Measurements from ENCODE around the gene REG4. TPM values are rescaled to one million over a fixed set of nuclear protein-coding genes. Genes with fewer than 3 reads are reported as not detected.

REG4 gene
- total RNA-seq, 1 donor from 2014 or later: 0.40 TPM

- Mint-ChIP-seq H3K4me1 (no peaks in the 10 kb centered on the region), H3K4me3 (no peak overlapping the region), H3K27ac (no peak overlapping the region), H3K36me3 (ENCODE audit: low read depth) (no peaks in the 10 kb centered on the region), H3K9me3 (no peaks in the 10 kb centered on the region), H3K27me3 (peaks cover 49% of the 10 kb centered on the region)
- intact Hi-C loops (cut with micrococcal nuclease): no loop called here
- no peak for DNase-seq
These were observed 11.1 kb upstream of the REG4 start for GRCh38 chr1:119822406-119822805.

- H3K4me1 Mint-ChIP-seq: no peaks in the 10 kb centered on the region
- no peaks in the 10 kb centered on the region for H3K36me3 Mint-ChIP-seq (ENCODE audit: low read depth)
- H3K9me3 Mint-ChIP-seq: no peaks in the 10 kb centered on the region
- DNase-seq: no peak
- H3K27me3 Mint-ChIP-seq: peaks cover 52% of the 10 kb centered on the region
- intact Hi-C loops (cut with micrococcal nuclease): no loop called here
- no peak overlapping the region for H3K4me3 Mint-ChIP-seq
- H3K27ac Mint-ChIP-seq: no peak overlapping the region
These were observed 6.9 kb upstream of the REG4 start for GRCh38 chr1:119818181-119818580.

GRCh38 chr1:119816407-119816806 lies 5.1 kb upstream of the REG4 start:
- H3K27me3 Mint-ChIP-seq: peaks cover 54% of the 10 kb centered on the region
- no peak for DNase-seq
- no peak overlapping the region for H3K4me3 Mint-ChIP-seq
- H3K27ac Mint-ChIP-seq: no peak overlapping the region
- H3K36me3 Mint-ChIP-seq (ENCODE audit: low read depth): no peaks in the 10 kb centered on the region
- H3K4me1 Mint-ChIP-seq: no peaks in the 10 kb centered on the region
- intact Hi-C loops (cut with micrococcal nuclease): no loop called here
- H3K9me3 Mint-ChIP-seq: peaks cover 4% of the 10 kb centered on the region

- intact Hi-C loops (cut with micrococcal nuclease): no loop called here
- peaks cover 52% of the 10 kb centered on the region for H3K27me3 Mint-ChIP-seq
- DNase-seq: no peak
- H3K4me1 Mint-ChIP-seq: no peaks in the 10 kb centered on the region
- H3K36me3 Mint-ChIP-seq (ENCODE audit: low read depth): no peaks in the 10 kb centered on the region
- no peak overlapping the region for H3K4me3 Mint-ChIP-seq
- H3K9me3 Mint-ChIP-seq: peaks cover 4% of the 10 kb centered on the region
- H3K27ac Mint-ChIP-seq: no peak overlapping the region
These were observed 4.7 kb upstream of the REG4 start for GRCh38 chr1:119815928-119816327.

GRCh38 chr1:119815361-119815760 lies 4.1 kb upstream of the REG4 start:
- DNase-seq: no peak
- no peaks in the 10 kb centered on the region for H3K36me3 Mint-ChIP-seq (ENCODE audit: low read depth)
- intact Hi-C loops (cut with micrococcal nuclease): no loop called here

GRCh38 chr1:119814288-119814687 lies 3.0 kb upstream of the REG4 start:
- Mint-ChIP-seq H3K4me3 (no peak overlapping the region), H3K9me3 (peaks cover 4% of the 10 kb centered on the region), H3K27ac (no peak overlapping the region), H3K27me3 (peaks cover 47% of the 10 kb centered on the region), H3K36me3 (ENCODE audit: low read depth) (no peaks in the 10 kb centered on the region), H3K4me1 (peaks cover under 1% of the 10 kb centered on the region)
- DNase-seq: no peak
- intact Hi-C loops (cut with micrococcal nuclease): no loop called here

More at GRCh38 chr1:119815361-119815760, 4.1 kb upstream of the REG4 start:
- no peak overlapping the region for H3K27ac Mint-ChIP-seq
- H3K4me3 Mint-ChIP-seq: no peak overlapping the region
- no peaks in the 10 kb centered on the region for H3K4me1 Mint-ChIP-seq
- H3K9me3 Mint-ChIP-seq: peaks cover 4% of the 10 kb centered on the region
- H3K27me3 Mint-ChIP-seq: peaks cover 52% of the 10 kb centered on the region

- Mint-ChIP-seq H3K9me3 (peaks cover 4% of the 10 kb centered on the region), H3K36me3 (ENCODE audit: low read depth) (no peaks in the 10 kb centered on the region), H3K27me3 (peaks cover 54% of the 10 kb centered on the region), H3K4me3 (no peak overlapping the region), H3K4me1 (peaks cover 4% of the 10 kb centered on the region), H3K27ac (no peak overlapping the region)
- no peak for DNase-seq
- intact Hi-C loops (cut with micrococcal nuclease): no loop called here
These were observed 811 bp upstream of the REG4 start for GRCh38 chr1:119811985-119812557.

- H3K27me3 Mint-ChIP-seq: peaks cover 54% of the 10 kb centered on the region
- intact Hi-C loops (cut with micrococcal nuclease): loop anchor here (5.0 to 10.0 kb wide), 2 partner anchors 66 to 67 kb away; no protein-coding TSS in a partner anchor
These were observed 2.2 kb downstream of the REG4 start for GRCh38 chr1:119808972-119809550.

GRCh38 chr1:119808491-119808890 lies 2.8 kb downstream of the REG4 start:
- intact Hi-C loops (cut with micrococcal nuclease): loop anchor here (5.0 to 10.0 kb wide), 2 partner anchors 66 kb away; no protein-coding TSS in a partner anchor
- Mint-ChIP-seq H3K4me3 (no peak overlapping the region), H3K4me1 (peaks cover 4% of the 10 kb centered on the region), H3K27ac (no peak overlapping the region), H3K9me3 (peaks cover 4% of the 10 kb centered on the region), H3K27me3 (peaks cover 55% of the 10 kb centered on the region), H3K36me3 (ENCODE audit: low read depth) (no peaks in the 10 kb centered on the region)
- no peak for DNase-seq

More at GRCh38 chr1:119808972-119809550, 2.2 kb downstream of the REG4 start:
- H3K9me3 Mint-ChIP-seq: peaks cover 4% of the 10 kb centered on the region
- no peaks in the 10 kb centered on the region for H3K36me3 Mint-ChIP-seq (ENCODE audit: low read depth)
- peaks cover 4% of the 10 kb centered on the region for H3K4me1 Mint-ChIP-seq
- H3K4me3 Mint-ChIP-seq: no peak overlapping the region
- H3K27ac Mint-ChIP-seq: no peak overlapping the region
- peak; percentile 89 for DNase-seq

- no peaks in the 10 kb centered on the region for H3K36me3 Mint-ChIP-seq (ENCODE audit: low read depth)
- intact Hi-C loops (cut with micrococcal nuclease): loop anchor here (5.0 to 10.0 kb wide), 2 partner anchors 64 to 68 kb away; no protein-coding TSS in a partner anchor
- H3K4me3 Mint-ChIP-seq: no peak overlapping the region
- no peak for DNase-seq
- H3K4me1 Mint-ChIP-seq: peaks cover 4% of the 10 kb centered on the region
- H3K27me3 Mint-ChIP-seq: peaks cover 49% of the 10 kb centered on the region
- H3K27ac Mint-ChIP-seq: no peak overlapping the region
- no peaks in the 10 kb centered on the region for H3K9me3 Mint-ChIP-seq
These were observed 4.8 kb downstream of the REG4 start for GRCh38 chr1:119806489-119806888.

- Mint-ChIP-seq H3K27ac (no peak overlapping the region), H3K27me3 (peaks cover 44% of the 10 kb centered on the region), H3K4me1 (peaks cover 4% of the 10 kb centered on the region), H3K36me3 (ENCODE audit: low read depth) (no peaks in the 10 kb centered on the region), H3K9me3 (no peaks in the 10 kb centered on the region), H3K4me3 (no peak overlapping the region)
- no peak for DNase-seq
- intact Hi-C loops (cut with micrococcal nuclease): loop anchor here (5.0 to 10.0 kb wide), 2 partner anchors 63 to 69 kb away; no protein-coding TSS in a partner anchor
These were observed 5.5 kb downstream of the REG4 start for GRCh38 chr1:119805746-119806145.

GRCh38 chr1:119805247-119805646 lies 6.0 kb downstream of the REG4 start:
- intact Hi-C loops (cut with micrococcal nuclease): loop anchor here (5.0 to 10.0 kb wide), 2 partner anchors 63 to 70 kb away; no protein-coding TSS in a partner anchor
- no peak for DNase-seq
- H3K4me1 Mint-ChIP-seq: peaks cover 4% of the 10 kb centered on the region
- no peaks in the 10 kb centered on the region for H3K36me3 Mint-ChIP-seq (ENCODE audit: low read depth)
- H3K4me3 Mint-ChIP-seq: no peak overlapping the region
- peaks cover 44% of the 10 kb centered on the region for H3K27me3 Mint-ChIP-seq
- H3K9me3 Mint-ChIP-seq: no peaks in the 10 kb centered on the region
- no peak overlapping the region for H3K27ac Mint-ChIP-seq

- no peak for DNase-seq
- Mint-ChIP-seq H3K27me3 (peaks cover 13% of the 10 kb centered on the region), H3K9me3 (no peaks in the 10 kb centered on the region), H3K4me3 (no peak overlapping the region), H3K4me1 (peaks cover 10% of the 10 kb centered on the region), H3K36me3 (ENCODE audit: low read depth) (no peaks in the 10 kb centered on the region), H3K27ac (no peak overlapping the region)
- intact Hi-C loops (cut with micrococcal nuclease): loop anchor here (10.0 kb wide), 1 partner anchor 75 kb away; no protein-coding TSS in a partner anchor
These were observed 11.6 kb downstream of the REG4 start for GRCh38 chr1:119799599-119800177.

GRCh38 chr1:119799003-119799402 lies 12.3 kb downstream of the REG4 start:
- Mint-ChIP-seq H3K36me3 (ENCODE audit: low read depth) (no peaks in the 10 kb centered on the region), H3K4me3 (no peak overlapping the region), H3K27ac (no peak overlapping the region)

More at GRCh38 chr1:119799003-119799402, 12.3 kb downstream of the REG4 start:
- intact Hi-C loops (cut with micrococcal nuclease): no loop called here
- Mint-ChIP-seq H3K9me3 (no peaks in the 10 kb centered on the region), H3K4me1 (peaks cover 10% of the 10 kb centered on the region), H3K27me3 (peaks cover 9% of the 10 kb centered on the region)
- no peak for DNase-seq

All from activated CD4-positive, alpha-beta T cell treated with anti-CD3 and anti-CD28 coated beads, Interleukin-2, amount 10 ng/mL, durations not matched to agents 24 days and 14 days (primary cell).